ENCODE data around the gene PCP4L1.

The PCP4L1 gene

GRCh38 chr1:161324020-161324419, 65.5 kb downstream of the PCP4L1 start:
- DNase-seq = no peak

GRCh38 chr1:161330346-161330745, 71.8 kb downstream of the PCP4L1 start:
- no peak for DNase-seq

- DNase-seq = no peak
Observed at GRCh38 chr1:161333166-161333565, 74.6 kb downstream of the PCP4L1 start.

All from NCI-H187 treated with DMSO at 0.1 percent for 48 hours (cell line).